SKM-1 (cell line): ENCODE results near the gene ZKSCAN8.
A peak's percentile ranks its signal among the peaks of the same experiment; 100 is the strongest.

Experiments
- DNase-seq: peaks from one replicate; lab custom pipeline; 2025; ENCODE audit not compliant: unreplicated experiment; lab: John Stamatoyannopoulos, UW

The ZKSCAN8 gene

DNA sequence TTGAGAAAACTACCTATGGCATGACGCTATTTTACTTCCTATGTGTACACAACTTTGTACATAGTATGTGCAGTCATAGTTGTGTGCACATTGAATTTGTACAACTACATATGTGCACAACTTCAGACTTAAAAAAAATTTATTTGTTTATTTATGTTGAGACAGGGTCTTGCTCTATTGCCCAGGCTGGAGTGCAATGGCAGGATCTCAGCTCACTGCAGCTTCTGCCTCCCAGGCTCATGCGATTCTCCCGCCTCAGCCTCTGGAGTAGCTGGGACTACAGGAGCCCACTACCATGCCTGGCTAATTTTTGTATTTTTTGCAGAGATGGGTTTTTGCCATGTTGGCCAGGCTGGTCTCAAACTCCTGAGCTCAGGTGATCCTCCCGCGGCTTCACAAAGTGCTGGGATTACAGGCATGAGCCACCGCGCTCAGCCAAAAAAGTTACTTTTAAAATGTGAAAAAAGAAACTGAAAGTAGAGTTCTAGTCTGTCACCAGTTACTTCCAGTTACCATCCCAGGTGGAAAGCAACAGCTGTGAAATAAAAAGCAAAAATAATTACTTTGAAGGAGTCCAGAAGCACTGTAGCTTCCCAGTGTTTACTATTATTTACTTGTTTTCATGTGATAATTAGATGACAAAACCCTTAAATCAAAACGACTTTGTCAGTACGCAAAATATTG, 1.7 kb upstream of the ZKSCAN8 start:
- DNase-seq, result no peak

DNA sequence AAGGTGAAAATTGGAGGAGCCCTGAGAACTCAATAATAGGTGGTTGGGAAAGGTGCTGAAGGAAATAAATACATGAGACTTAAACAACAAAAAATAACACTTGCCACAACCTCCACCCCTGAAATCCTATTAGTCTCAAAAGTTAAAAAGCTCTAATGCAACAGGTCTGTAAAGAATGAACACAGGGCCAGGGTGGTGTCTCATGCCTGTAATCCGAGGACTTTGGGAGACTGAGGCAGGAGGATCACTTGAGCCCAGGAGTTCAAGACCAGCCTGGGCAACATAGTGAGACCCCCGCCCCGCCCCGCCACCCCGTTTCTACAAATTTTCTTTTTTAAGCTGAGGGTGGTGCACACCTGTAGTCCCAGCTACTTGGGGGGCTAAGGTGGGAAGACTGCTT, 1.1 kb upstream of the ZKSCAN8 start:
- DNase-seq, result no peak

DNA sequence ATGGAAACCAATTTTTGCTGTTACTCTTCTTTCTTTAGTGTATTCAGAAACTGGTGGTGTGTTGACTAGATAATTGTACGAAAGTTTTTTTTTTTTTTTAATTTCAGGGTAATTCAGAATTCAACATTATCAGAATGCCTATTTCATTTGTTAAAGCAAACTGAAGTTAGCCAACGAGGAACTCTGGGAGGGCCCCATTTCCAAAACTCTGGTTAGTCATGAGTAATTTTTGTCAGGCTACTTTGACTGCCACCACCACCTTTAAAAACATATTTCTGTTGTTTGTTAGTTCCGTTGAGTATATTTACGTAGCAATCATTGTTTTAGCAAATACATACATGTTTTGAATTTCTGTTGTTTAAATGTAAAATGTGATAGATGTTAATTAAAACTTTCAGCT, 763 bp downstream of the ZKSCAN8 start:
- DNase-seq, result no peak

DNA sequence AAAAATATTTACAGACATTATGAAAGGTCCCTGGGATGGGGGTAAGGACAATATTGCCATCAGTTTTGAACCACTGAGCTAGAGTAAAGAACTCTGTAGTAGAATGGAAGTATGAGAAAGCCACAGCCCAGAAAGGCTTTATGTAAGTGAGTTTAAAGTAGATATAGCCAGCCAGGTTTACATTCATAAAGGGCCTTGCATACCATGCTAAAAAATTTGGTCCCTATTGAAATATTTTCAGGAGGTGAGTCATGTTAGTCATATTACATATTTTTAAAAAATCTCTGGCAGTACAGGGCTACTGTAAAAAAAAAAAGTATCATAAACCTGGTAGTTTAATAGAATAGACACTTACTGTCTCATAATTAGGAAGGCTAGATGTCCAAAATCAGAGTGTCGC, 3.5 kb downstream of the ZKSCAN8 start:
- no peak for DNase-seq

DNA sequence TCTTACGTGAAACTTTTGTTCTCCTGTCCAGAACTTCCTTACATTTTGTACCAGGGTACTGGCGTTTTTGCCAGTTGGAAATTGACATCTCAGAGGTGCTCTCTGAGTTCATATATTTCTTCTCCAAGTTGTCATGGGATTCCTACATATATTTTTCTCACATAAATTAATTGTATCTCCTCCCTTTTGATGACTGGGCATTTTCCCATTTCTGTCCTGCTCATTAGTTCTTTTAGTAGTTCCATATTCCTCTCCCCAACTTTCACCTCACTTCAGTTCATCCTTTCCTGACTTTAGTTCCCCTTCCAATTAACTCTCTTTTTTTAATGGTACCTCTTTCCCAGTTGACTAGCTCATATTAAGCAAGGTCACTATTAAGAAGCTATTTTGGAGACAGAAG, 10.8 kb downstream of the ZKSCAN8 start:
- DNase-seq, result no peak

DNA sequence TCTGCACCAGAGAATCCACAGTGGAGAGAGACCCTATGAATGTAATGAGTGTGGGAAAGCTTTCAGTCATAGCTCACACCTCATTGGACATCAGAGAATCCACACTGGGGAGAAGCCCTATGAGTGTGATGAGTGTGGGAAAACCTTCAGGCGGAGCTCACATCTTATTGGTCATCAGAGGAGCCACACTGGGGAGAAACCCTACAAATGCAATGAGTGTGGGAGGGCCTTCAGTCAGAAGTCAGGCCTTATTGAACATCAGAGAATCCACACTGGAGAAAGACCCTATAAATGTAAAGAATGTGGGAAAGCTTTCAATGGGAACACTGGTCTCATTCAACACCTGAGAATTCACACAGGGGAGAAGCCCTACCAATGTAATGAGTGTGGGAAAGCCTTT, 11.9 kb downstream of the ZKSCAN8 start:
- DNase-seq, result no peak

DNA sequence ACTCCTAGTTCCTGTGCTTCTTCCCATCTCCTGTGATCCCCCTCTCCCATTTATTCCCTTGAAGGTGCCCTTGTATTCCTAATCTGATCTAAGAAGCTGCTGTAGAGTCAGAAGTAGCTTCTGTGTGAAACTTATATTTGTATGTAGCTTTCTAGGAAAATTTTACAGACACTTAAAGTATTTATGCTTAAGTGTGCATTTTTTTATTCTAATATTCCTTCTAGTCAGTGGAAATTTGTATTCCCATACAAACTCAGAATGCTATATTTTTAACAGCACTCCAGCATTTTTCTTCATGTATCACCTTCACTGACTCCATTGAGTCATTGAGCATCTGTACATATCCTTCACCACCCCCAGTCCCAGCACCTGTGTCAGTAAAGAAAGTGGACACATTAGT, 12.7 kb downstream of the ZKSCAN8 start:
- no peak for DNase-seq

DNA sequence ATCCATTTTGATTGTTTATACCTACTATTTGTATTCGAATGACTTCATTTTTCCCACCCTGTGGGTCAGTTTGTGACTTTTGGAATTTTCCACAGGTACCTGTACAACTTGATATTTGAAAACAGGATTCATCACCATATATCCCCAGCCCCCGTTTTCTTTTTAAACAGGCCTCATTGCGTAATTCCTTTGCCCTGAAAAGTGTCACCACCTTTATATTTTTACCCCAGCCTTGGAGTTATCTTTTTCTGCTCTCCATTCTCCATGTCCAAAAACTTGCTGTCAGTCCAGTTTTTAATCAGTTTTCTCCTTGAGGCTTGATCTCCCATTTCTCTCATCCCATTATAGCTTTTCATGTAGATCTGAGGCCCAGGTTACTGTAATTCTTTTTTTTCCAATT, 16.6 kb downstream of the ZKSCAN8 start:
- DNase-seq, result no peak

DNA sequence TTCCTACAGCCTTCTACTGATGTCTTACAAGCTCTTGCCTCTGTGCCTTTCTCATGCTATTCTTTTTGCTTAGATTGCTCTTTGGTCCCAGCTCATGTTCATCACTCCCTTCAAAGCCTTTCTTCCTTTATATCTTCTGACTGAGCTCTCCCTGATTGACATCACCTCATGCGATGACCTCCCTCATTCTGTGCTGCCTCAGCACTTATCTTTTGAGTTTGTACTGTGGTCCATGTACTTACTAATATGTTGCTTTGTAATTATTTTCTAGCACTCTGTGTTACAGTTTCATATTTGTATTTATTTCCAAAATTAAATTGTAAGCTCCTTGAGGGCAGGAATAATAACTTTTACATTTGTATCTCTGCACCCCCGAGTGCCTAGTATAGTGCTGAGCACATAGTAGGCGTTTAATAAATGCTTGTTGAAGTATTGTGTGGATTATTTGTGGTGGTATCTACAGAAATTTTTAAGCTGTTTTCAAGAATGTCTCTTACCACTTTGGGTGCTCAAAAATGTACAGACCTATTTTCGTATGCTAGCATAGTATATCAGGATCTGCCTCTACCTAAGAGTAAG, 17.4 kb downstream of the ZKSCAN8 start:
- no peak for DNase-seq

DNA sequence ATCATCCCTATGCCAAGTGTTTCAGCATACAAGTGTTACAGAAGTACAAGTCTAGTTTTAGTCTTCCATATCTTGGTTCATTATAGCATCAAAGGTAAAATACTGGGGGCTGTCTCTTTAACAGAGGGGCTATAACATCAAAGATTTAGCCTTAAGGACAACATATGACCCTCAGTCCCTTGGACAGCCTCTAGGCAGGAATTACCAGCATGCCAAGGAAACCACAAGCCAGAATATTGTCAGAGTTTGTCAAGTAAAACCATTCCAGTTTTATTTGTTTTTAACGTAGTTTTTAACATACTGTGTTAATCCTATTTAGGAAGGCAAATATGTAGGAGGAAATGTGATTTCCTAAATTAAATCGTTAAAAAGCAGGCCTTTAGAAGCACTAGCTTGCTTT, 18.6 kb downstream of the ZKSCAN8 start:
- DNase-seq, result no peak

DNA sequence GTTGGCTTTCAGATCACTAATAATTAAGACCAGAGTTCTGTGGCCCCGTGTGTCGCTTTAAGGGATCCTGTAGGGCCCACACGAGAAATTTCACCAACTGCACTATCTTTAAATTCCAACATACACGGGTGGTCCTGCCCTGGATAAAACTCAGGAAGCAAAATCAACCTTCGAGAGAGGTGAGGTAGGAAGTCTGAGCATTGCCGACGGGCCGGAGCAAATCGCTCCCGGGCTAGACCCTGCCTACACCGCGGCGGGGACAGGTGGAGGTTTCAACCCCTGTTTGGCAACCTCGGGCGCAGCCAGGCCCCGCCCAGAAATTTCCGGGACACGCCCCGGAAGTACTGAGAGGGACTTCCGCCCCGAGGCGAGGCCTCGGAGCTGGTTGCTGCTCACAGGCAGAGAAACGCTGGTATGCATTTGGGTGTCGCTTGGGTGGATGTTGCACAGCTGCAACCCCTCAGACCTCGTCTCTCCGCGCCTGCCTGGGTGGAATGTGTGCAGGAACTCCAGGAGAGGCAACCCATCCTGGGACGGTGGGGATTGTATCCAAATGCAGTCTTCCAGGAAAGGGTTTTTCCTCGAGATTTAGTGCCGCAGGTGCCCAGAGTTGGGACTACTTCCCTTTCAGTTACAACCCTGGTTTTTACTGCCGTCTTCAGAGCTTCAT, 19.9 kb downstream of the ZKSCAN8 start:
- DNase-seq, result no peak

DNA sequence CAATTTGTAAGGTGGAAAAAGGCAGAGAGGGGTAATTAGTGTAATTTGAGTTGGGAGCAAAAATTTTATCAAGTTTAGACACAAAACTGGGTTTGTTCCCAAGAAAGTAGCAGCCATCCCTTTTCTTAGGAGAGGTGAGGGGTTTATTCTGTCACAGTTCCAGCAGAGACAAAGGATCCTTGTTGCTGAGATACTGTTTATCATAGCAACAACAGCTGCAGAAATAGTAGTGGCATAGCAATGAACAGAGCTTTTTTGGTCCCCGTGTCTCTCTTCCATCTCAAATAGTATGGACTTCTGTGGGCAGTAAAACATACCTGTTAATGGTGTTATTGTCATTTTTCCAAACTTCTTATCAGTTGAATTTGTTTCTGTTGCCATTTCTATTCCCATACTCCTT, 23.9 kb downstream of the ZKSCAN8 start:
- DNase-seq, result no peak

DNA sequence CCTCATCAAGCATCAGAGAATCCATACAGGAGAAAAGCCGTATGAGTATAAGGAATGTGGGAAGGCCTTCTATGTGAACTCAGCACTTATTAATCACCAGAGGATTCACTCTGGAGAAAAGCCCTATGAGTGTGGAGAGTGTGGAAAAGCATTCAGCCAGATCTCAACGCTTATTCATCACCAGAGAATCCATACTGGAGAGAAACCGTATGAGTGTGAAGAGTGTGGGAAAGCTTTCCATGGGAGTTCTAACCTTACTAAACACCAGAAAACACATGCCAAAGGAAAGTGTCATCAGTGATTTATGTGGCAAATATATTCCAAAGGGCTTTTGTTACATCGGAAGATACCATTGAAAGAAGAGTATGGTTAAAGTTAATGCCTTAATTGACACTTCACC, 25.4 kb downstream of the ZKSCAN8 start:
- DNase-seq, result no peak

DNA sequence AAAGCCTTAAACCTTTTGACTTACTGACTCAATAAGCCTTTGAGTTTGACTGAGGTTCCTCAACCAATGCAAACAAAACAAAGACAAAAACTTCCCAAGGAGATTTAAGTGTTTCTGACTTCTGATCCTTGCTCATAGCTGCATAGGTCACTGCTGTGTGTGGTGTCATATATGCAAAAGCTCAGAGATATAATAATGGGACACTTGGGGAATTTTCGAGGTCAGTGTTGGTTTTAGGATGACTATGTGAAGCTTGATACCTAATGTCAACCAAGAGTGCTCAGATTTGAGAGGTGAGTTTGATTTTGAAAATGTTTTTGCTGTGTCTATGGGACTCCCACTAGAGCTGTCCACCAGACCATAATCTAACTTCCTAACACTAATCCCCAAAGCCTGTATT, 26.2 kb downstream of the ZKSCAN8 start:
- DNase-seq, result no peak

DNA sequence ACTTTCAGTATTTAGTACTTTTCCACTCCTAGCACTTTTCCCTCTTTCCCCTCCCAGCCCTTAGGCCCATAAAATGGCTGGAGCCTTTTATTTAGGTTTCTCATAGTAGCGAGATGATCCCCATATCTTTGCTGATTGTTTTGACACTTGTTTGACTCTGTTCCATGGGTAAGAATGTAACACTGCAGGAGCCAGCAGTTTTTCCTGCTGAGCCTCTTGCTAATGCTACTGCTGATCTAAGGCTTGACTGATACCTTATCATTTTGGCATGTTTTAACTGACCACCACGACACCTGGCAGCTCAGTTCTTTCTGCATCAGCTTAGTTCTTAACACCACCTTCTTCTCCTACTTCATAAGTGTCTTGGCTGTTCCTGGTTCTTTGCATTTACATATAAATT, 29.6 kb downstream of the ZKSCAN8 start:
- DNase-seq, result no peak

DNA sequence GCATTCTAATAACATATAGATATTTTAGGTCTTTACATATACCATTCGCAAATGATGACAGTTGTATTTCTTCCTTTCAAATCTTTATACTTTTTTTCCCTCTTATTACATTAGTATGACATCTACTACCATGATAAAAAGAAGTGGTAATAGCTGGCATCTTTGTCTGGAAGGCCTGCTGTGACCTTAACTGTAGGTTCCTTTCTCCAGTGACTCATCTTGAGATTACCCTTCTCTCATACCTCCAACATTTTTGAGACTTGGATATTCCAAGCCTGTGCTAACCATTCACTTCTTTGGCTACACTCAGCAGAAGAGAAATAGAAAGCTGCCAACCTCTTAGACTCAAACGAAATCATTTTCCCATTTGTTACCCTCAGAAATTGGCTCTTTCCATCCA, 30.3 kb downstream of the ZKSCAN8 start:
- no peak for DNase-seq

DNA sequence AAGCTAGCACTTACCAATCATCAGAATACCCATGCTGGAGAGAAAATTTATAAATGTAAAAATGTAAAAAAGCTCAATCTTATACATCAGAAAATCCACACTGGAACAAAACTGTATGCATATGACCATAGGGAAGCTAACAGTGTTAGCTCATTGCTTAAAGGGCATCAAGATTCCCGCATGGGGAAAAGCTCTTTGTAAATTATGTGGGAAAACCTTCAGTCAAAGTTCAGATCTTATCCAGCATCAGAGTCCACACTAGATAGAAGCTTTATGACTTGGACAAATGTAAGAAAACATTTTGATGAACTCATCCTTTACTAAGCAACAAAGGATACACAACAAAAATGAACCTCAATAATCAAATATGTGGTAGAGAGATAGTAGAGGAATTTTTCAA, 34.7 kb downstream of the ZKSCAN8 start:
- DNase-seq, result no peak

DNA sequence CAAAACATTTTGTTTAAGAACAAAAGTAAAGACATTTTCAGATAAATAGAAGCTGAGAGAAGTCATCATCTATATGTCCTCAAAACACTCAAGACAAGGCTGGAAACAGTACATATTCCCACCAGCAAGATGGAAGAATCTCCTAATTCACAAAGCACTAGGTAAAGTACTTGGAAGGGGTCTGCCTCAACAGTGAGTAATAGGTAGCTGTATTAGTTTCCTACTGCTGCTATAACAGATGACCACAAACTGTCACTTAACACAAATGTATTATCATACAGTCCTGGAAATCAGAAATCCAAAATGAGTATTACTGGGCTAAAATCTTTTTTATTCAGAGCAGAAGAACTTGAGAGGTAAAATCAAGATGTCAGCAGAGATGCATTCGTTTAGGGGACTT, 40.6 kb downstream of the ZKSCAN8 start:
- no peak for DNase-seq

DNA sequence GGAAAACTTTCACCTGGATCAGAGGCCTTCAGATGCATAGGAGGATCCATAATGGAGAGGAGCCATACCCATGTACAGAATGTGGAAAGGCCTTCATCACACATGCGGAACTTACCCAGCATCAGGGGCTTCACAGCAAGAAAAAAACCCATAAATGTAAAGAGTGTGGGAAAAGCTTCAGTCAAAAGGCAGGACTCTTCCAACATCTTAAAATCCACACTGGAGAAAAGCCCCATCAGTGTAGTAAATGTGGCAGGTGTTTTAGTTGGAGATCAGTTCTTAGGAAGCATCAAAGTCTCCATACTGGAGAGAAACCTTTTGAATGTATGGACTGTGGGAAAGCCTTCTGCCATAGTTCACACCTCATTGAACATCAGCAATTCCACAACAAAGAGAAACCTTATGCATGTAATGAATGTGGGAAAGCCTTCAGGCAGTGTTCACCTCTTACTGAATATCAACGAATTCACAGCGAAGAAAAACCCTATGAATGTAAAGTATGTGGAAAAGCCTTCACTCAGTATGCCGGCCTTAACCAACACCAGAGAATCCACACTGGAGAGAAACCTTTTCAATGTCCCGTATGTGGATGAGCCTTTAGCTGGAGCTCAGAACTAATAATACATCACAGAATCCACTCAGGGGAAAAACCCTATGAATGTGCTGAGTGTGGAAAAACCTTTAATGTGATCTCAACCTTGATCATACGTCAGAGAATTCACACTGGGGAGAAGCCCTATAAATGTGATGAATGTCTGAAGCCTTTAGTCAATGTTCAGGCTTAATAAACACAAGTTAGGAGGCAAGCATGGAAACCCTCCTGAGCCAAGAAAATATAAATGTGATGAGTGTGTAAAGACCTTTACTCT, 46.7 kb downstream of the ZKSCAN8 start:
- DNase-seq, result no peak

DNA sequence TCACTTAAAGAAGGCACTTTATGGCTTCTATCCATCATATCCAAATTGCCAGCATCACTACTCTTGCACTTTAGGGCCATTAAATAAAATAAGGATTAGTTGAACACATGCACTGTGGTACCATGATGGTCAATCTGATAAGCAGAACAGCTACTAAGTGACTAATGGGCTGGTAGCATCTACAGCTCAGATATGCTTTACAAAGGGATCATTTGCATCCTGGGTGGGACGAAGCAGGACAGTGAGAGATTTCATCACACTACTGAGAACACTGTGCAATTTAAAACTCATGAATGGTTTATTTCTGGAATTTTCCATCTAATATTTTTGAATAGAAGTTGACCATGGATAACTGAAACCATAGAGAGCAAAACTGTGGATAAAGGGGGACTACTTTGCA, 58.3 kb downstream of the ZKSCAN8 start:
- DNase-seq, result no peak

DNA sequence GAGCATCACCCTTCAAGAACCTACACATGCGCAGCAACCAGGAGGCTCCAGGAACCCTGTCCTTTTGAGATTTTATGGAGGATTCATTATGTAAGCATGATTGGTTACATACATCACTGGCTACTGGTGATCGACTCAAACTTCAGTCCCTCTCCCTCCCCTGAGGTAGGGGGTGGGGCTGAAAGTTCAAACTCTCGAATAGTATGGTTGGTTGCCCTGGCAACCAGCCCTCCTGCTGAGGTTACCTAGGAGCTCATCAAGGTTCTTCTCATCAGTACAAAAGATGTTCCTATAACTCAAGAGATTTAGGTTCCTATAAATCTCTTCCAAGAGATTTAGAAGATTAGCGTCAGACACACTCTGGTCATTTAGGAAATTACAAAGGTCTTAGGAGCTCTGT, 61.5 kb downstream of the ZKSCAN8 start:
- DNase-seq, result no peak

DNA sequence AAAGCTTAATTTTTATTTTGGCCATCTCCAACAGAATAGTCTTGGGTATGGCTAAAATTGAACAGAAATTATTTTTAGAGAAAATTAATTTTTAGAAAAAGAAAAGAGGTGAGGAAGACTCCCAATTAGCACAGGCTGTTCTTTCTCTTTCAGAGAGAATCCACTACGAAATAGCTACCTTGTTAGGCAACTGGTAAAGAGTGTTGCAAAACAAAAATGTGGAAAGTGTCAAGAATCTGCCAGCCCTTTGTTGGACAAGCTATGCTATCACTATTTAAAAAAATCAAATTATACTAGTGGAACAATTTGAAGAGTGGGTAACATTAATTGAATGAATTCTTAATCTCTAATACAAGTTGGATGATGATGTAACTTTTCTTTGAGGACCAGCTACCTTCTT, 64.2 kb downstream of the ZKSCAN8 start:
- DNase-seq, result peak; percentile 9
